Prostate gland (tissue), 2 donors: ENCODE measurements around the gene SLC5A6. TPM values are rescaled to one million over a fixed set of nuclear protein-coding genes. Genes with fewer than 3 reads are reported as not detected.

Source experiments
- DNase-seq: peaks from one replicate; pipeline ENCODE4 v3.0.0-alpha.2; 2019; ENCODE audit warnings: low spot score
- H3K27ac ChIP-seq, 2 donors: fragments of 200-600 bp; sonication (generic); 2 replicates each; pipeline ENCODE4 v1.5.1; 2017 to 2019
- H3K27me3 ChIP-seq: fragments of 200-600 bp; sonication (generic); replicated peaks from 2 replicates; pipeline ENCODE4 v1.5.1; 2019; ENCODE audit not compliant: insufficient read depth
- H3K36me3 ChIP-seq, 2 donors: fragments of 200-600 bp; sonication (generic); 1 replicate in 1 of 2; 2 replicates in 1 of 2; pipeline versions ENCODE4 v1.5.1 to v1.8.1; 2017 to 2019
- H3K4me1 ChIP-seq: fragments of 200-600 bp; sonication (generic); replicated peaks from 2 replicates; pipeline ENCODE4 v1.5.1; 2019
- H3K4me3 ChIP-seq, 2 donors: fragments of 200-600 bp; sonication (generic); 2 replicates each; pipeline ENCODE4 v1.5.1; 2017 to 2019
- H3K9me3 ChIP-seq: fragments of 200-600 bp; sonication (generic); 2 replicates; pipeline ENCODE4 v1.5.1; 2017
- CTCF ChIP-seq, 4 experiments: fragments of 200-600 bp in 2 of 4; fragments of 450-650 bp in 2 of 4; sonication (generic) in 2 of 4; IDR thresholded peaks; 1 replicate in 3 of 4; 2 replicates in 1 of 4; pipeline ENCODE4 v1.5.1; 2016 to 2019; ENCODE audit warnings: antibody characterized with exemption in 4 of 4, mild to moderate bottlenecking in 2 of 4, moderate library complexity in 2 of 4
- POLR2A ChIP-seq: fragments of 450-650 bp; IDR thresholded peaks from one replicate; pipeline ENCODE4 v1.6.1; 2016; ENCODE audit warnings: antibody characterized with exemption, mild to moderate bottlenecking
- POLR2AphosphoS5 ChIP-seq: sonication (generic); formaldehyde crosslinking; IDR thresholded peaks from one replicate; pipeline ENCODE4 v1.6.1; 2017; ENCODE audit warnings: antibody characterized with exemption
- WGBS: methylation state at CpG from one replicate; pipeline ENCODE4 v1.1.5; 2018; 5-methylcytosine and 5-hydroxymethylcytosine counted together
- intact Hi-C: fragments of 100-400 bp; cut with DNase I; formaldehyde crosslinking; loops from one replicate; pipeline ENCODE4 v1.14.2; 2022
- total RNA-seq, 2 donors: library from RNA; depleted of rRNA; stranded (reverse); fragments of >200 nt; gene quantifications; one replicate each; pipeline ENCODE4 v1.1.0, GENCODE V29; 2016

The SLC5A6 gene
- total RNA-seq, 2 donors from 2014 or later: 23.9 to 65.2 TPM

- no peaks in the 10 kb centered on the region for H3K27me3 ChIP-seq
- H3K9me3 ChIP-seq: no peaks in the 10 kb centered on the region
- intact Hi-C loops: loop anchor here (5.0 kb wide), 1 partner anchor 83 kb away; the partner anchor contains the start of gene ABHD1
- TF ChIP-seq POLR2AphosphoS5 (no peak), POLR2A (no peak), CTCF (IDR thresholded peaks at IDR 0.05) (no peak)
- no peak overlapping the region for H3K27ac ChIP-seq
- no peak for DNase-seq
- WGBS: 73% methylated on average over 8 of the region's 8 CpGs
- H3K4me3 ChIP-seq: no peak overlapping the region
- H3K36me3 ChIP-seq: peaks cover 15 to 24% of the 10 kb centered on the region in 2 donors
- no peaks in the 10 kb centered on the region for H3K4me1 ChIP-seq
Observed at GRCh38 chr2:27205206-27205605, 6.9 kb downstream of the SLC5A6 start.

GRCh38 chr2:27204566-27204965 lies 7.5 kb downstream of the SLC5A6 start:
- Histone ChIP-seq H3K4me3 (no peak overlapping the region), H3K27ac (no peak overlapping the region), H3K9me3 (no peaks in the 10 kb centered on the region), H3K27me3 (no peaks in the 10 kb centered on the region), H3K36me3 (peaks cover 15 to 24% of the 10 kb centered on the region in 2 donors), H3K4me1 (no peaks in the 10 kb centered on the region)
- no peak for TF ChIP-seq CTCF (IDR thresholded peaks at IDR 0.05)
- no peak for TF ChIP-seq POLR2A
- no peak for TF ChIP-seq POLR2AphosphoS5
- intact Hi-C loops: no loop called here
- WGBS: 92% methylated on average over 8 of the region's 8 CpGs
- no peak for DNase-seq

- peaks cover 15 to 24% of the 10 kb centered on the region in 2 donors for H3K36me3 ChIP-seq
- no peaks in the 10 kb centered on the region for H3K27me3 ChIP-seq
- WGBS: 96% methylated on average over 9 of the region's 9 CpGs
- H3K4me3 ChIP-seq: no peak overlapping the region
- DNase-seq: no peak
- H3K27ac ChIP-seq: no peak overlapping the region
- H3K4me1 ChIP-seq: no peaks in the 10 kb centered on the region
- intact Hi-C loops: no loop called here
- no peak for TF ChIP-seq CTCF (IDR thresholded peaks at IDR 0.05)
- TF ChIP-seq POLR2A: no peak
- no peaks in the 10 kb centered on the region for H3K9me3 ChIP-seq
Observed at GRCh38 chr2:27203741-27204140, 8.3 kb downstream of the SLC5A6 start.

GRCh38 chr2:27202854-27203253 lies 9.2 kb downstream of the SLC5A6 start:
- DNase-seq: no peak
- intact Hi-C loops: no loop called here
- no peaks in the 10 kb centered on the region for H3K4me1 ChIP-seq
- H3K27me3 ChIP-seq: no peaks in the 10 kb centered on the region
- no peak for TF ChIP-seq POLR2AphosphoS5
- no peak for TF ChIP-seq CTCF (IDR thresholded peaks at IDR 0.05)
- TF ChIP-seq POLR2A: no peak
- H3K9me3 ChIP-seq: no peaks in the 10 kb centered on the region
- no peak overlapping the region for H3K27ac ChIP-seq
- WGBS: 82% methylated on average over 2 of the region's 2 CpGs
- H3K4me3 ChIP-seq: no peak overlapping the region
- peaks cover 15 to 24% of the 10 kb centered on the region in 2 donors for H3K36me3 ChIP-seq

- no peak overlapping the region for H3K4me3 ChIP-seq
- intact Hi-C loops: no loop called here
- no peaks in the 10 kb centered on the region for H3K27me3 ChIP-seq
- H3K4me1 ChIP-seq: no peaks in the 10 kb centered on the region
- 91% methylated on average over 7 of the region's 7 CpGs for WGBS
- DNase-seq: no peak
- peaks cover 15 to 19% of the 10 kb centered on the region in 2 donors for H3K36me3 ChIP-seq
- TF ChIP-seq CTCF (IDR thresholded peaks at IDR 0.05): no peak
- TF ChIP-seq POLR2A: no peak
- no peak for TF ChIP-seq POLR2AphosphoS5
- no peaks in the 10 kb centered on the region for H3K9me3 ChIP-seq
- H3K27ac ChIP-seq: no peak overlapping the region
Observed at GRCh38 chr2:27201675-27202074, 10.4 kb downstream of the SLC5A6 start.
